Inferior parietal cortex (tissue), 1 donor: Measurements from ENCODE around the gene HMOX1.
"Not testable (repeated sequence)": the region's sequence is repeated elsewhere in the genome, so short reads cannot be mapped to it uniquely, and the experiment has no call there.

Experiments used
- DNase-seq: peaks from one replicate; pipeline ENCODE4 v3.0.0-alpha.2; 2016; ENCODE audit errors: extremely low spot score

HMOX1 gene

GRCh38 chr22:35380013-35380412, 883 bp upstream of the HMOX1 start:
- DNase-seq = no peak

DNA sequence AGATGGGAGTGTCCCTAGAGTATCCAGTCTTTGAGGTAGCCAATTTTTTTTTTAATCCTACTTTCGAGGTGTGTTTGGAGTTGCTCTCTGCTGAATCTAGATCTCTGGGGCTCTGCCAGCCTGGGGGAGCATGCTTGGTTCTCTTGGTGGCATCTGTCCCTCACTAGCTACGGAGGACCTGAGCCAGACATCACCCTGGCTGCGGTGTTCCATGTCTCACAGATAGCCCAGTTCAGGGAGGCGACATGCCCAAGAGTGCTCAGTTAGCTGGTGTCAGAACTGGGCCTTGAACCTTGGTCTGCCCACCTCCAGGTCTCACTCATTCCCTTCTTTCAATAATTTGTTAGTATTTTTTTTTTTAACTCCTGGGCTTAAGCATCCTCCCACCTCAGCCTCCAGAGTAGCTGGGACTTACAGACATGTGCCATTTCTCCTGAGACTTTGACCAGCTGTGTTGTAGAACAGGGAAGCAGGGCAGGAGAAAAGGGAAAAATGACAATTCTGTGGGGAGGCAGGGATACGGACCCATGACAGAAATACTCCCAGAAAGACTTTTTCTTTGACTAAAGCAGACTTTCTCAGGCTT, 621 bp downstream of the HMOX1 start:
- DNase-seq = no peak

DNA sequence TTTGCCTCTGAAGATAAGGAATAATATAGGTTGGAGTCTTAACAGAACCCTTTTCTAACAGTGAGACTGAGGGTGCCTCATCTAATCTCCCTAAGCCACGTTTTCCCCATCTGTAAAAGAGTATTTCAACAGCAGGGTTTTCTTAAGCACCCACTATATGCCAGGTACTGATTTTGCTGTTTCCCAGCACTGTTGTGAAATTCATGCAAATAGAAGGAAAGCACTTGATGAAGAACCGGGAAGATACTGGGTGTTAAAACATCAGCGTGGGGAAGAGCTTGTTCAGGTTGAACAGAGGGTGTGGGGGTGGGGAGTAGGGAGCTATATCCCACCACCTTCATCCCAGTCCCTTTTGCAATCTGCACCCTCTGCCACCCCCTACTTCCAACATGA, 2.8 kb downstream of the HMOX1 start:
- DNase-seq = no peak

GRCh38 chr22:35384527-35384926, 3.6 kb downstream of the HMOX1 start:
- DNase-seq = no peak

DNA sequence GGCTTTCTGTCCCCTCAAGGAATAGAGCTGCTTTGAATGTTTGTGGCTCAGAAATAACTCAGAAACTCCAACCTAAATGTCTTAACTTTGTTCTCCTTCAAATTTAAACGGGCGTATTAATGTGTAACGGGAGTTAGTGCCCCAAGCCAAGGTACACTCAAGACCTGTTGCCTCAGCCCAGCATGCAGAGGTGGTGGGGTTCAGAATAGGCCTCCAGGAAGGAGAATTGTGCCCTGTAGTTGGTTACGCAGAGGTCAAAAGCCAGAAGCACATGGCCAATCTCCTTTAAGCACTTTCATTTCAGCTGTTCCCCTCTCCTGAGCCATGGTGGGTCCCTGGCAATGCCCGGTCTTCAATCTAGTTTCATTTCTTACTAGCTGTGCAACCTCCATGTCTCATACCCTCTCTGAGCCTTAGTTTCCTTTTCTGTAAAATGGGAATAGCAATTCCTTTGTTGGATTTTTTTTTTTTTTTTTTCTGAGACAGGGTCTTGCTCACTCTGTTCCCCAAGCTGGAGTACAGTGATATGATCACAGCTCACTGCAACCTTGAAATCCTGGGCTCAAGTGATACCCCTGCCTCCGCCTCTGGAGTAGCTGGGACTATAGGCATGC, 4.2 kb downstream of the HMOX1 start:
- DNase-seq = no peak

- no peak for DNase-seq
Measured at GRCh38 chr22:35386670-35387288, 5.9 kb downstream of the HMOX1 start.

GRCh38 chr22:35390933-35391332, 10.0 kb downstream of the HMOX1 start:
- DNase-seq = no peak

DNA sequence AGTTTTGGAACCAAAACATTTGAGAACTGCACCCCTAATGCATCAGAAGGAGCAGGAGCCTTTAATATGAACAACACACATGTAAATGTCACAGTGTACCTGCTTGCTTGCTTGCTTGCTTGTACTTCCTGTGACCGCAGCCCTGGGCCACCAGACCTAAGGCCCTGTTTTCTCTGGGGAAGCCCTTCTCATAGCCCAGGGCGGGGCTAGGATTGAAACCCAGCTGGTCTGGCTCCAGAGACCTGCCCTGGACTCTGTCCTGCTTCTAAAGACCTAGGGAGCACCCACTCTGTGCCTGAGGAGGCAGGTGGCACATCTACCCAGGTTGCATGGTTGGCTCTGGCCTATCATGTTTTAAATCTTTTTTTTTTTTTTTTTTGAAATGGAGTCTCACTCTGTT, 11.5 kb downstream of the HMOX1 start:
- DNase-seq = no peak

DNA sequence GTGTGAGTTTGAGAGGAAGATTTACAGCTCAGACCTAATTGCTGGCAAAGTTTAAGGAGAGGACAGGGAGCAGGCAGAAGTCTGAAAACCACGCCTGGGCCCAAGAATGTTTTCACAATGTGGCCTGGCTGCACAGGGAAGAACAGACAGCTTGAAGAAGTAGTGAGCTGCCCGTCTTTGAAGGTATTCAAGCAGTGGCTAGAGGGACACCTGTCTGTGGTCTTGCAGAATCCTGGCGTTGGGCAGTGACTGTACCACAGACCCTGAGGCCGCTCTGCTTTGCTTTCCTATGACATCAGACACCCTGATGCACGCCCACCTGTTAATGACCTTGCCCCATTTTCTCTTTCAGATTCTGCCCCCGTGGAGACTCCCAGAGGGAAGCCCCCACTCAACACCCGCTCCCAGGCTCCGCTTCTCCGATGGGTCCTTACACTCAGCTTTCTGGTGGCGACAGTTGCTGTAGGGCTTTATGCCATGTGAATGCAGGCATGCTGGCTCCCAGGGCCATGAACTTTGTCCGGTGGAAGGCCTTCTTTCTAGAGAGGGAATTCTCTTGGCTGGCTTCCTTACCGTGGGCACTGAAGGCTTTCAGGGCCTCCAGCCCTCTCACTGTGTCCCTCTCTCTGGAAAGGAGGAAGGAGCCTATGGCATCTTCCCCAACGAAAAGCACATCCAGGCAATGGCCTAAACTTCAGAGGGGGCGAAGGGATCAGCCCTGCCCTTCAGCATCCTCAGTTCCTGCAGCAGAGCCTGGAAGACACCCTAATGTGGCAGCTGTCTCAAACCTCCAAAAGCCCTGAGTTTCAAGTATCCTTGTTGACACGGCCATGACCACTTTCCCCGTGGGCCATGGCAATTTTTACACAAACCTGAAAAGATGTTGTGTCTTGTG, 12.5 kb downstream of the HMOX1 start:
- DNase-seq = no peak

- DNase-seq = no peak
Measured at GRCh38 chr22:35394011-35394312, 13.1 kb downstream of the HMOX1 start.

- no peak for DNase-seq
Measured at GRCh38 chr22:35394810-35395563, 14.1 kb downstream of the HMOX1 start.

DNA sequence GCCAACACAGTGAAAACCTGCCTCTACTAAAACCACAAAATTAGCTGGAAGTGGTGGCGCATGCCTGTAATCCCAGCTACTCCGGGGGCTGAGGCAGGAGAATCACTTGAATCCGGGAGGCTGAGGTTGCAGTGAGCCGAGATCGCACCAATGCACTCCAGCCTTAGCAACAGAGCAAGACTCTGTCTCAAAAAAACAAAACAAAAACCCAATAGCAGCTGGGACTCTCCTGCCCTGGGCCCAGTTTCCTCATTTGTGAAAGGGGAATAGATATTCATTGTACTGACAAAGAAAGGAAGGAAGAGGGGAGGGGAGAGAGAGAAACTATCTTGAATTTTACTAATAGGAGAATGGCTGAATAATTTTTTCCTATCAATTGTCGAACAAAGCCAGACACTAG, 15.7 kb downstream of the HMOX1 start:
- DNase-seq = not testable (repeated sequence)

DNA sequence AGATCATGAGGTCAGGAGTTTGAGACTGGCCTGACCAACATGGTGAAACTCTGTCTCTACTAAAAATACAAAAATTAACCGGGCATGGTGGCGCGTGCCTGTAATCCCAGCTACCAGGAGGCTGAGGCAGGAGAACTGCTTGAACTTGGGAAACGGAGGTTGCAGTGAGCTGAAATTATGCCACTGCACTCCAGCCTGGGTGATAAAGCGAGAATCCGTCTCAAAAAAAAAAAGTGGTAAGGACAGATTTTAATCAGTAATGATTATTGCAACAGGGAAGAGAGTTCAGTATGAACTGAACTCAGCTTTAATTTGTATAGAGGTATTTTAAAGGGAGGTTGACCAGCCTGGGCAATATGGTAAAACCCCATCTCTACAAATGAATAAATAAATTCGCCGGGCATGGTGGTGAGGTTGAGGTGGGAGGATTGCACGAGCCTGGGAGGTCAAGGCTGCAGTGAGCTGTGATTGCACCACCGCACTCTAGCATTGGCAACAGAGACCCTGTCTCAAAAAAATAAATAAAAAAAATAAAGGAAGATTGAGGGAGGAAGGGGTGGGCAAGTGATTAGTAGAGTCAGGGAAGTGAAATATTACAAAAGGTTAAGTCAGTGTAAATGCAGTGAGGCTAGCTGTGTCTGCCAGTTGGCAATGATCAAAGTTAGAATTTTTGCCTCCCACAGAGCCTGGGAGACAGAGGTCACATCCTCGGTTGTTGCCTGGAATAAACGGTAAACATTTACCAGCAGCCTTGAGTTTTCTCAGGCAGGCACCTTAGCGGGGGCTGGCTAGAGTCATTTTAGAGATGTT, 16.4 kb downstream of the HMOX1 start:
- no peak for DNase-seq

DNA sequence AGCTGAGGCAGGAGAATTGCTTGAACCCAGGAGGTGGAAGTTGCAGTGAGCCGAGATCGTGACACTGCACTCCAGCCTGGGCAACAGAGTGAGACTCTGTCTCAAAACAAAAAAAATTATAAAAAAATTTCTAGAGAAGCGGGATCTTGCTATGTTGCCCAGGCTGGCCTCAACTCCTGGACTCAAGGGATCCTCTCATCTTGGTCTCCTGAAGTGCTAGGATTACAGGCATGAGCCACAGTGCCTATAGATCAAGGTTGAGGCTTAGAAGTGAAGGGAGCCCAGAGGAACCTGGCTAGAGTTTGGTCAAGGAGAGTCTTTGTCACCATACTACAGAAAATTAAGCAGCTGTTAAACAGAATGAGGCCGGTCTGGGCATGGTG, 17.7 kb downstream of the HMOX1 start:
- DNase-seq = no peak

GRCh38 chr22:35399114-35399677, 18.3 kb downstream of the HMOX1 start:
- no peak for DNase-seq

GRCh38 chr22:35399678-35400500, 19.0 kb downstream of the HMOX1 start, which contains the start of gene MCM5:
Gene MCM5 (plus strand): TSS chr22:35400140. CDS start chr22:35400439, 299 bp downstream.
- DNase-seq = peak; percentile 97

GRCh38 chr22:35400501-35400790, 19.6 kb downstream of the HMOX1 start:
- no peak for DNase-seq

DNA sequence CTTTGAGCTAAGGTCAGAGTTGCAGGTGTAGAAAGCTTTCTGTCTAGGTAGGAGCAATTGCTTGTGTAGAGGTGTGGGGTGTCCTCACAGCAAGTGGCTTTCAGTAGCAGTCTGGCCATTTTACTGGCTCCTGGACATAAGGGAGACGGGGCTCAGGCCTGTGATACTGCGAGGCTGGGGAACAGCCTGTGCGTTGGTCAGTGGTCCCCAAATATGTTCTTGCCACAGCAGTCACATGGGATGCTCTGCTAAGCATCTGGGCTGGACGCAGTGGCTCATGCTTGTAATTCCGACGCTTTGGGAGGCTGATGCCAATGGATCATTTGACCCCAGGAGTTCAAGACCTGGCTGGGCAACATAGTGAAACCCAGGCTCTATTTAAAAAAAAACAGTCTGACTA, 21.0 kb downstream of the HMOX1 start:
- DNase-seq = no peak

DNA sequence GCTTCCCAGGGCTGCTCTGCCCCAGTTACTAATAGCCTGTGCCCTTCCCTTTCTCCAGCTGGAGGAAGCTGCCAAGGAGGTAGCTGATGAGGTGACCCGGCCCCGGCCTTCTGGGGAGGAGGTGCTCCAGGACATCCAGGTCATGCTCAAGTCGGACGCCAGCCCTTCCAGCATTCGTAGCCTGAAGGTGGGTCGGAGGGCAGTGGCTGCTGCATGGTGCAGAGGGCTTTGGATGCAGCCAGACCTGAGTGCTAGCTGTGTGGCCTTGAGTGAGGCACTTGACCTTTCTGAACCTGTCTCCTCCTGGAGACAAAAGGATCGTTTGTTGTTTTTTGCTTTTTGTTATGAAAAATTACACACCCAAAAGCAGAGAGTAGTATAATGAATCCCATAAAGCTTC, 22.5 kb downstream of the HMOX1 start:
- no peak for DNase-seq

- DNase-seq = no peak
Measured at GRCh38 chr22:35404176-35404575, 23.3 kb downstream of the HMOX1 start.
